GM12878 (cell line): ENCODE results near the gene ZBTB44. TPM values are rescaled to one million over a fixed set of nuclear protein-coding genes. Genes with fewer than 3 reads are reported as not detected.

Experiments
- ATAC-seq: fragments of 200-7000 bp; cut with Tn5 transposase; 3 replicates; pipeline ENCODE4 v1.9.1; 2020; ENCODE audit warnings: mild to moderate bottlenecking, moderate library complexity
- BruUV-seq: library from RNA; stranded (reverse); fragments of 400-500 nt; replicated peaks from 2 replicates; lab custom pipeline; 2021; lab: Mats Ljungman, UMichigan
- CTCF ChIA-PET: fragments of 300-600 bp; sonication (Branson Sonifier 250); formaldehyde crosslinking; extraction: SDS; loops from one replicate; lab custom pipeline; 2021; ENCODE audit warnings: inconsistent platforms; lab: Yijun Ruan, JAX
- POLR2A ChIA-PET: fragments of 350-600 bp; formaldehyde crosslinking; extraction: SDS; loops from one replicate; lab custom pipeline; 2021; ENCODE audit warnings: inconsistent platforms; lab: Charles Lee
- RAD21 ChIA-PET: fragments of 300-600 bp; sonication (Branson Sonifier 250); formaldehyde crosslinking; loops from one replicate; lab custom pipeline; 2023; ENCODE audit warnings: antibody characterized with exemption; ENCODE audit not compliant: unreplicated experiment; lab: Charles Lee
- SMC1A ChIA-PET: fragments of 300-600 bp; sonication (Branson Sonifier 250); formaldehyde crosslinking; loops from one replicate; lab custom pipeline; 2023; ENCODE audit not compliant: unreplicated experiment, uncharacterized antibody; lab: Charles Lee
- DNase-seq: peaks from one replicate; pipeline ENCODE4 v3.0.0-alpha.2; 2011; ENCODE audit warnings: low read depth, low spot score
- FAIRE-seq: peaks from 3 replicates; lab custom pipeline; 2011; peaks lifted over from hg19 to GRCh38; lab: Jason Lieb, UNC
- H2AFZ ChIP-seq: 2 replicates; pipeline ENCODE4 v1.6.0; 2011; ENCODE audit warnings: low read depth, low read length, control low read depth; ENCODE audit not compliant: control insufficient read depth
- H3K27ac ChIP-seq: 2 replicates; pipeline ENCODE4 v1.5.1; 2011; ENCODE audit warnings: control low read depth; ENCODE audit not compliant: control insufficient read depth, insufficient read depth
- H3K27me3 ChIP-seq, 2 experiments: replicated peaks in 1 of 2; 2 replicates each; pipeline versions ENCODE4 v1.6.0 to v1.6.1; 2011; ENCODE audit warnings: low read length in 1 of 2; ENCODE audit not compliant: control insufficient read depth in 2 of 2, insufficient read depth in 2 of 2
- H3K36me3 ChIP-seq, 2 experiments: 2 replicates each; pipeline ENCODE4 v1.5.1; 2011; ENCODE audit warnings: low read length in 1 of 2; ENCODE audit not compliant: control insufficient read depth in 2 of 2, insufficient read depth in 2 of 2
- H3K4me1 ChIP-seq: 2 replicates; pipeline ENCODE4 v1.6.1; 2011; ENCODE audit warnings: mild to moderate bottlenecking, low read length, moderate library complexity, mixed read lengths; ENCODE audit not compliant: control insufficient read depth, insufficient read depth
- H3K4me2 ChIP-seq: 2 replicates; pipeline ENCODE4 v1.6.0; 2011; ENCODE audit warnings: control low read depth; ENCODE audit not compliant: control insufficient read depth, insufficient read depth
- H3K4me3 ChIP-seq: fragments of 200-600 bp; sonication (generic); 2 replicates; pipeline ENCODE4 v1.5.1; 2016
- H3K79me2 ChIP-seq: 2 replicates; pipeline ENCODE4 v1.6.0; 2011; ENCODE audit warnings: low read length; ENCODE audit not compliant: control insufficient read depth, insufficient read depth
- H3K9ac ChIP-seq: 2 replicates; pipeline ENCODE4 v1.8.0; 2011; ENCODE audit warnings: low read length, control low read depth, mixed read lengths; ENCODE audit not compliant: control insufficient read depth, insufficient read depth
- H3K9me3 ChIP-seq: replicated peaks from 3 replicates; pipeline ENCODE4 v1.5.1; 2011; ENCODE audit warnings: mild to moderate bottlenecking, low read length; ENCODE audit not compliant: control insufficient read depth, insufficient read depth
- H4K20me1 ChIP-seq: 2 replicates; pipeline ENCODE4 v1.6.0; 2011; ENCODE audit not compliant: control insufficient read depth, insufficient read depth
- CHD1 ChIP-seq: IDR thresholded peaks from 2 replicates; pipeline ENCODE4 v1.6.1; 2012; ENCODE audit warnings: low read depth, low read length, improper control_type of control experiment
- CREB1 ChIP-seq: IDR thresholded peaks from 2 replicates; pipeline ENCODE4 v1.6.1; 2012; ENCODE audit warnings: low read depth, mild to moderate bottlenecking, inconsistent platforms
- EGR1 ChIP-seq, 2 experiments: IDR thresholded peaks; 1 replicate in 1 of 2; 2 replicates in 1 of 2; pipeline ENCODE4 v1.6.1; 2011 to 2012; ENCODE audit warnings: low read depth in 2 of 2, low read length in 2 of 2, borderline replicate concordance in 1 of 2, mild to moderate bottlenecking in 1 of 2, moderate library complexity in 1 of 2
- ESRRA ChIP-seq: IDR thresholded peaks from 2 replicates; pipeline ENCODE4 v1.6.1; 2012; ENCODE audit warnings: mild to moderate bottlenecking, low read length, improper control_type of control experiment
- KLF5 ChIP-seq: fragments of 450-650 bp; IDR thresholded peaks from 2 replicates; pipeline ENCODE4 v1.6.1; 2014; ENCODE audit warnings: mild to moderate bottlenecking; ENCODE audit not compliant: partially characterized antibody
- MEF2A ChIP-seq: IDR thresholded peaks from 2 replicates; pipeline ENCODE4 v1.6.1; 2011; ENCODE audit warnings: low read depth, mild to moderate bottlenecking, low read length, moderate library complexity; ENCODE audit not compliant: insufficient read depth
- MXI1 ChIP-seq: fragments of 150-350 bp; IDR thresholded peaks from 2 replicates; pipeline ENCODE4 v1.6.1; 2011; ENCODE audit warnings: low read depth, mild to moderate bottlenecking, inconsistent platforms, low read length, improper control_type of control experiment
- NFYB ChIP-seq: IDR thresholded peaks from 2 replicates; pipeline ENCODE4 v1.6.1; 2011; ENCODE audit warnings: low read depth, mild to moderate bottlenecking, low read length, improper control_type of control experiment, moderate library complexity; ENCODE audit not compliant: insufficient read depth
- SMAD5 ChIP-seq: IDR thresholded peaks from 2 replicates; pipeline ENCODE4 v1.6.1; 2016; ENCODE audit warnings: antibody characterized with exemption, low read depth
- TAF1 ChIP-seq: IDR thresholded peaks from 2 replicates; pipeline ENCODE4 v1.6.1; 2011; ENCODE audit warnings: mild to moderate bottlenecking, low read depth, low read length, borderline replicate concordance
- in situ Hi-C: fragments of 300-500 bp; cut with MboI; formaldehyde crosslinking; loops from 9 replicates; pipeline ENCODE4 v1.14.3; 2018; ENCODE audit warnings: mixed read lengths
- intact Hi-C: fragments of 100-400 bp; cut with micrococcal nuclease; formaldehyde crosslinking; loops from one replicate; pipeline ENCODE4 v1.14.2; 2022; ENCODE audit not compliant: unreplicated experiment
- polyA plus RNA-seq, 11 experiments: library from polyadenylated mRNA; depleted of rRNA in 4 of 11; unstranded in 6 of 11; stranded (reverse) in 5 of 11; fragments of >200 nt; fragmentation: Nextera tagmentation in 4 of 11; fragmentation: Illumina TruSeq in 1 of 11; extraction: Ambion mirVana in 4 of 11; extraction: Trizol in 1 of 11; gene quantifications; 1 replicate in 1 of 11; 2 replicates in 10 of 11; pipeline versions ENCODE4 v1.2.1 to v1.2.3, GENCODE V29; 2011 to 2016; ENCODE audit warnings: inconsistent platforms in 2 of 11, missing spikeins in 2 of 11, low read depth in 1 of 11
- total RNA-seq, 4 experiments: library from RNA; depleted of rRNA in 3 of 4; stranded (reverse); fragments of >200 nt in 3 of 4; fragmentation: Illumina TruSeq in 1 of 4; extraction: Trizol in 1 of 4; gene quantifications; 2 replicates each; pipeline versions ENCODE4 v1.2.1 to v1.2.3, GENCODE V29; 2013 to 2021
- TF ChIP-seq, protein P1 (sequence below): fragments of 150-350 bp; IDR thresholded peaks from 2 replicates; pipeline ENCODE4 v1.6.1; 2016; ENCODE audit warnings: low read depth, low read length
- TF ChIP-seq, protein P2 (sequence below): fragments of 450-650 bp; IDR thresholded peaks from 2 replicates; pipeline ENCODE4 v1.6.1; 2016; ENCODE audit warnings: mild to moderate bottlenecking
- TF ChIP-seq, protein P3 (sequence below): IDR thresholded peaks from 2 replicates; pipeline ENCODE4 v1.6.1; 2012; ENCODE audit warnings: low read depth, low read length, improper control_type of control experiment
- TF ChIP-seq, protein P4 (sequence below): fragments of 450-650 bp; IDR thresholded peaks from 2 replicates; pipeline ENCODE4 v1.6.1; 2017; ENCODE audit warnings: borderline replicate concordance

Gene ZBTB44
- total and polyA plus RNA-seq, 10 of the 15 experiments (the other 5 are each of a cell fraction or from before 2014, with no cell fraction given) = 2.8 to 38.2 (median 12.2) TPM

DNA sequence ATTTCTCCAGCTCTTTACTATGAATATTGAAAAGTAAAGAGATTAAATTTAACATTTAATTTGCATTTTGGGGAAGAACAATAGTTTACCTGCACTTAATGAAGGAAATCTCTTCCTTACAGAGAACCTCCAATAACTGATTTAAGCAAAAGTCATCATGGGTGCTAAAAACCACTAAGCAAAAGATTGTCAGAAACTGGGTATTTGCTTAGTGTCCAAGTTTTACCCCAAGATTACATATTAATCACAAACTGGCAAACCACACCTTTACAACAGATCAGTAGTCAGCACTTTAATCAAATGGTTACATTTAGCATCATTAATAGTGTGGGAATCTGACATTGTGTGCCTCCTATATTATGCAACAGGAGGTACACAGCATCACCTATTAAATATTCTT, 2.7 kb downstream of the ZBTB44 start:
- H4K20me1 ChIP-seq = peaks cover 4% of the 10 kb centered on the region; the same call in 1 of the 2 replicates
- no peaks in the 10 kb centered on the region; a peak in 1 of 4 replicates for H3K36me3 ChIP-seq
- BruUV-seq = no TSS peak
- SMC1A ChIA-PET = interaction anchor here (1.7 to 5.3 kb wide), 2 partner anchors 11 to 34 kb away, joined by 7 to 40 read pairs; no protein-coding TSS in a partner anchor
- in situ Hi-C loops (no loop called here), intact Hi-C loops (loop anchor here (5.0 kb wide), 2 partner anchors 35 to 70 kb away; no protein-coding TSS in a partner anchor)
- H2AFZ ChIP-seq = no peak overlapping the region
- TF ChIP-seq ESRRA (no peak), TAF1 (no peak), CREB1 (no peak), KLF5 (no peak), SMAD5 (no peak), NFYB (no peak), EGR1 (IDR thresholded peaks at IDR 0.05; ENCODE audit: borderline replicate concordance in 1 of 2, low read depth in 2 of 2, low read length in 2 of 2) (no peak), MEF2A (no peak), CHD1 (no peak), MXI1 (no peak)
- TF ChIP-seq, protein P1, sequence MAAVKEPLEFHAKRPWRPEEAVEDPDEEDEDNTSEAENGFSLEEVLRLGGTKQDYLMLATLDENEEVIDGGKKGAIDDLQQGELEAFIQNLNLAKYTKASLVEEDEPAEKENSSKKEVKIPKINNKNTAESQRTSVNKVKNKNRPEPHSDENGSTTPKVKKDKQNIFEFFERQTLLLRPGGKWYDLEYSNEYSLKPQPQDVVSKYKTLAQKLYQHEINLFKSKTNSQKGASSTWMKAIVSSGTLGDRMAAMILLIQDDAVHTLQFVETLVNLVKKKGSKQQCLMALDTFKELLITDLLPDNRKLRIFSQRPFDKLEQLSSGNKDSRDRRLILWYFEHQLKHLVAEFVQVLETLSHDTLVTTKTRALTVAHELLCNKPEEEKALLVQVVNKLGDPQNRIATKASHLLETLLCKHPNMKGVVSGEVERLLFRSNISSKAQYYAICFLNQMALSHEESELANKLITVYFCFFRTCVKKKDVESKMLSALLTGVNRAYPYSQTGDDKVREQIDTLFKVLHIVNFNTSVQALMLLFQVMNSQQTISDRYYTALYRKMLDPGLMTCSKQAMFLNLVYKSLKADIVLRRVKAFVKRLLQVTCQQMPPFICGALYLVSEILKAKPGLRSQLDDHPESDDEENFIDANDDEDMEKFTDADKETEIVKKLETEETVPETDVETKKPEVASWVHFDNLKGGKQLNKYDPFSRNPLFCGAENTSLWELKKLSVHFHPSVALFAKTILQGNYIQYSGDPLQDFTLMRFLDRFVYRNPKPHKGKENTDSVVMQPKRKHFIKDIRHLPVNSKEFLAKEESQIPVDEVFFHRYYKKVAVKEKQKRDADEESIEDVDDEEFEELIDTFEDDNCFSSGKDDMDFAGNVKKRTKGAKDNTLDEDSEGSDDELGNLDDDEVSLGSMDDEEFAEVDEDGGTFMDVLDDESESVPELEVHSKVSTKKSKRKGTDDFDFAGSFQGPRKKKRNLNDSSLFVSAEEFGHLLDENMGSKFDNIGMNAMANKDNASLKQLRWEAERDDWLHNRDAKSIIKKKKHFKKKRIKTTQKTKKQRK = no peak
- TF ChIP-seq, protein P2, sequence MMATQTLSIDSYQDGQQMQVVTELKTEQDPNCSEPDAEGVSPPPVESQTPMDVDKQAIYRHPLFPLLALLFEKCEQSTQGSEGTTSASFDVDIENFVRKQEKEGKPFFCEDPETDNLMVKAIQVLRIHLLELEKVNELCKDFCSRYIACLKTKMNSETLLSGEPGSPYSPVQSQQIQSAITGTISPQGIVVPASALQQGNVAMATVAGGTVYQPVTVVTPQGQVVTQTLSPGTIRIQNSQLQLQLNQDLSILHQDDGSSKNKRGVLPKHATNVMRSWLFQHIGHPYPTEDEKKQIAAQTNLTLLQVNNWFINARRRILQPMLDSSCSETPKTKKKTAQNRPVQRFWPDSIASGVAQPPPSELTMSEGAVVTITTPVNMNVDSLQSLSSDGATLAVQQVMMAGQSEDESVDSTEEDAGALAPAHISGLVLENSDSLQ = no peak
- TF ChIP-seq, protein P3, sequence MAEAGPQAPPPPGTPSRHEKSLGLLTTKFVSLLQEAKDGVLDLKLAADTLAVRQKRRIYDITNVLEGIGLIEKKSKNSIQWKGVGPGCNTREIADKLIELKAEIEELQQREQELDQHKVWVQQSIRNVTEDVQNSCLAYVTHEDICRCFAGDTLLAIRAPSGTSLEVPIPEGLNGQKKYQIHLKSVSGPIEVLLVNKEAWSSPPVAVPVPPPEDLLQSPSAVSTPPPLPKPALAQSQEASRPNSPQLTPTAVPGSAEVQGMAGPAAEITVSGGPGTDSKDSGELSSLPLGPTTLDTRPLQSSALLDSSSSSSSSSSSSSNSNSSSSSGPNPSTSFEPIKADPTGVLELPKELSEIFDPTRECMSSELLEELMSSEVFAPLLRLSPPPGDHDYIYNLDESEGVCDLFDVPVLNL = no peak
- TF ChIP-seq, protein P4, sequence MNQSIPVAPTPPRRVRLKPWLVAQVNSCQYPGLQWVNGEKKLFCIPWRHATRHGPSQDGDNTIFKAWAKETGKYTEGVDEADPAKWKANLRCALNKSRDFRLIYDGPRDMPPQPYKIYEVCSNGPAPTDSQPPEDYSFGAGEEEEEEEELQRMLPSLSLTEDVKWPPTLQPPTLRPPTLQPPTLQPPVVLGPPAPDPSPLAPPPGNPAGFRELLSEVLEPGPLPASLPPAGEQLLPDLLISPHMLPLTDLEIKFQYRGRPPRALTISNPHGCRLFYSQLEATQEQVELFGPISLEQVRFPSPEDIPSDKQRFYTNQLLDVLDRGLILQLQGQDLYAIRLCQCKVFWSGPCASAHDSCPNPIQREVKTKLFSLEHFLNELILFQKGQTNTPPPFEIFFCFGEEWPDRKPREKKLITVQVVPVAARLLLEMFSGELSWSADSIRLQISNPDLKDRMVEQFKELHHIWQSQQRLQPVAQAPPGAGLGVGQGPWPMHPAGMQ = no peak
- peak overlapping the region; percentile 66 for H3K4me2 ChIP-seq
- RAD21 ChIA-PET = interaction anchor here (0.6 to 3.5 kb wide), 4 partner anchors 9 to 99 kb away, joined by 3 to 21 read pairs (median 4); no protein-coding TSS in a partner anchor
- H3K9ac ChIP-seq = no peak overlapping the region
- FAIRE-seq (no peak), ATAC-seq (no peak), DNase-seq (no peak)
- peaks cover 7% of the 10 kb centered on the region; the same call in 1 of the 2 replicates for H3K4me1 ChIP-seq
- H3K9me3 ChIP-seq = peaks cover 1% of the 10 kb centered on the region; the same call in 2 of the 3 replicates
- POLR2A ChIA-PET = interaction anchor here (0.6 to 5.0 kb wide), 2 partner anchors 11 to 18 kb away, joined by 4 to 24 read pairs; no protein-coding TSS in a partner anchor
- peaks cover 38% of the 10 kb centered on the region for H3K79me2 ChIP-seq
- CTCF ChIA-PET = interaction anchor here (0.7 to 2.1 kb wide), 4 partner anchors 9 to 45 kb away, joined by 3 to 9 read pairs (median 4); no protein-coding TSS in a partner anchor
- 0 out of 2 replicates have a peak overlapping the region, but pooled peaks have one; percentile 18 for H3K27ac ChIP-seq
- H3K27me3 ChIP-seq = no peaks in the 10 kb centered on the region
- H3K4me3 ChIP-seq = 0 out of 2 replicates have a peak overlapping the region, but pooled peaks have one; percentile 9
